ENCODE results near the gene GAMT. TPM values are rescaled to one million over a fixed set of nuclear protein-coding genes. Genes with fewer than 3 reads are reported as not detected.

Gene GAMT
- total and polyA plus RNA-seq, 2 donors (not counting 1 experiment from before 2014, with no cell fraction given) = 20.0 to 44.1 TPM

- Histone ChIP-seq H3K9ac (ENCODE audit: insufficient read depth, low read length) (no peak overlapping the region), H3K9me3 (ENCODE audit: control insufficient read depth, insufficient read depth, low read depth, low read length) (no peaks in the 10 kb centered on the region), H3K27ac (ENCODE audit: insufficient read depth, low read length) (no peak overlapping the region), H3K36me3 (ENCODE audit: control insufficient read depth, insufficient read depth, low read length) (peaks cover 44% of the 10 kb centered on the region), H3K4me2 (ENCODE audit: extremely low read depth, insufficient read depth, low read length) (no peak overlapping the region), H4K20me1 (ENCODE audit: control insufficient read depth, extremely low read depth, insufficient read depth, low read length) (no peaks in the 10 kb centered on the region), H3K4me3 (replicated peaks in 1 of 4; ENCODE audit: control extremely low read depth in 1 of 4, insufficient read depth in 1 of 4, low read depth in 3 of 4, low read length in 4 of 4) (no peak overlapping the region), H2AFZ (ENCODE audit: low read length) (no peak overlapping the region), H3K27me3 (ENCODE audit: control insufficient read depth, insufficient read depth, low read length) (no peaks in the 10 kb centered on the region), H3K4me1 (ENCODE audit: control insufficient read depth, extremely low read depth, insufficient read depth, low read length) (no peaks in the 10 kb centered on the region), H3K79me2 (ENCODE audit: control insufficient read depth, insufficient read depth, low read length) (peaks cover 30% of the 10 kb centered on the region)
- no peak for DNase-seq (ENCODE audit: low read depth in 2 of 2)
- TF ChIP-seq EZH2 (IDR thresholded peaks at IDR 0.05; ENCODE audit: low read length, missing control alignments) (no peak), CTCF (conservative IDR thresholded peaks at IDR 0.05 in 1 of 2, IDR thresholded peaks at IDR 0.05 in 1 of 2; ENCODE audit: low read depth in 1 of 2, low read length in 2 of 2) (no peak)
Measured at GRCh38 chr19:1426736-1427135, 25.4 kb upstream of the GAMT start.

GRCh38 chr19:1425902-1426301, 24.6 kb upstream of the GAMT start:
- Histone ChIP-seq H3K27ac (ENCODE audit: insufficient read depth, low read length) (no peak overlapping the region), H3K27me3 (ENCODE audit: control insufficient read depth, insufficient read depth, low read length) (no peaks in the 10 kb centered on the region), H3K4me3 (replicated peaks in 1 of 4; ENCODE audit: control extremely low read depth in 1 of 4, insufficient read depth in 1 of 4, low read depth in 3 of 4, low read length in 4 of 4) (no peak overlapping the region), H3K9me3 (ENCODE audit: control insufficient read depth, insufficient read depth, low read depth, low read length) (no peaks in the 10 kb centered on the region), H3K9ac (ENCODE audit: insufficient read depth, low read length) (no peak overlapping the region), H3K36me3 (ENCODE audit: control insufficient read depth, insufficient read depth, low read length) (peaks cover 50% of the 10 kb centered on the region), H3K79me2 (ENCODE audit: control insufficient read depth, insufficient read depth, low read length) (peaks cover 38% of the 10 kb centered on the region), H2AFZ (ENCODE audit: low read length) (no peak overlapping the region), H3K4me2 (ENCODE audit: extremely low read depth, insufficient read depth, low read length) (no peak overlapping the region), H4K20me1 (ENCODE audit: control insufficient read depth, extremely low read depth, insufficient read depth, low read length) (no peaks in the 10 kb centered on the region), H3K4me1 (ENCODE audit: control insufficient read depth, extremely low read depth, insufficient read depth, low read length) (no peaks in the 10 kb centered on the region)
- TF ChIP-seq CTCF (conservative IDR thresholded peaks at IDR 0.05 in 1 of 2, IDR thresholded peaks at IDR 0.05 in 1 of 2; ENCODE audit: low read depth in 1 of 2, low read length in 2 of 2) (no peak), EZH2 (IDR thresholded peaks at IDR 0.05; ENCODE audit: low read length, missing control alignments) (no peak)
- DNase-seq (ENCODE audit: low read depth in 2 of 2) = no peak

GRCh38 chr19:1425102-1425837, 23.9 kb upstream of the GAMT start:
- peaks cover 55% of the 10 kb centered on the region for H3K36me3 ChIP-seq (ENCODE audit: control insufficient read depth, insufficient read depth, low read length)
- no peak overlapping the region for H3K4me2 ChIP-seq (ENCODE audit: extremely low read depth, insufficient read depth, low read length)
- H3K27ac ChIP-seq (ENCODE audit: insufficient read depth, low read length) = no peak overlapping the region
- no peaks in the 10 kb centered on the region for H3K4me1 ChIP-seq (ENCODE audit: control insufficient read depth, extremely low read depth, insufficient read depth, low read length)
- H3K27me3 ChIP-seq (ENCODE audit: control insufficient read depth, insufficient read depth, low read length) = no peaks in the 10 kb centered on the region
- no peaks in the 10 kb centered on the region for H3K9me3 ChIP-seq (ENCODE audit: control insufficient read depth, insufficient read depth, low read depth, low read length)
- no peak overlapping the region for H2AFZ ChIP-seq (ENCODE audit: low read length)
- H3K9ac ChIP-seq (ENCODE audit: insufficient read depth, low read length) = no peak overlapping the region
- TF ChIP-seq CTCF (conservative IDR thresholded peaks at IDR 0.05 in 1 of 2, IDR thresholded peaks at IDR 0.05 in 1 of 2; ENCODE audit: low read depth in 1 of 2, low read length in 2 of 2) (no peak), EZH2 (IDR thresholded peaks at IDR 0.05; ENCODE audit: low read length, missing control alignments) (no peak)
- DNase-seq (ENCODE audit: low read depth in 2 of 2) = peak in 1 of 2 donors; percentile 35
- peaks cover 44% of the 10 kb centered on the region for H3K79me2 ChIP-seq (ENCODE audit: control insufficient read depth, insufficient read depth, low read length)
- H3K4me3 ChIP-seq (replicated peaks in 1 of 4; ENCODE audit: control extremely low read depth in 1 of 4, insufficient read depth in 1 of 4, low read depth in 3 of 4, low read length in 4 of 4) = no peak overlapping the region
- no peaks in the 10 kb centered on the region for H4K20me1 ChIP-seq (ENCODE audit: control insufficient read depth, extremely low read depth, insufficient read depth, low read length)
